ENCODE results near the gene LARP4B. TPM values are rescaled to one million over a fixed set of nuclear protein-coding genes. Genes with fewer than 3 reads are reported as not detected.

The LARP4B gene
- total and polyA plus RNA-seq, 4 donors, result 5.5 to 20.4 (median 12.1) TPM

- Histone ChIP-seq H3K27ac (ENCODE audit: low read depth in 1 of 2, low read length in 2 of 2) (no peak overlapping the region), H3K27me3 (ENCODE audit: control insufficient read depth in 4 of 4, insufficient read depth in 4 of 4, low read length in 3 of 4) (no peaks in the 10 kb centered on the region), H3K9ac (ENCODE audit: low read depth in 1 of 2, low read length in 2 of 2) (no peak overlapping the region), H3K36me3 (ENCODE audit: control insufficient read depth in 4 of 4, insufficient read depth in 3 of 4, low read depth in 1 of 4, low read length in 3 of 4) (peaks cover 2 to 13% (median 9%) of the 10 kb centered on the region in 4 donors), H3K4me1 (ENCODE audit: control insufficient read depth in 4 of 4, insufficient read depth in 4 of 4, low read length in 3 of 4) (peaks cover 13 to 39% (median 26%) of the 10 kb centered on the region in 4 donors), H3K4me3 (ENCODE audit: low read depth in 1 of 3, low read length in 3 of 3) (no peak overlapping the region), H3K9me3 (ENCODE audit: control insufficient read depth in 4 of 4, low read length in 3 of 4) (no peaks in the 10 kb centered on the region)
- TF ChIP-seq YY1 (IDR thresholded peaks at IDR 0.05) (no peak), HNF4G (IDR thresholded peaks at IDR 0.05) (no peak), HNF4A (conservative IDR thresholded peaks at IDR 0.05) (no peak), FOXA1 (IDR thresholded peaks at IDR 0.05) (no peak), GABPA (IDR thresholded peaks at IDR 0.05 in 1 of 2, conservative IDR thresholded peaks at IDR 0.05 in 1 of 2) (no peak), SP1 (IDR thresholded peaks at IDR 0.05) (no peak)
- DNase-seq (ENCODE audit: low spot score), result no peak
- 95% methylated on average over 6 of the region's 6 CpGs for WGBS
These were observed 63.7 kb downstream of the LARP4B start for GRCh38 chr10:867807-868206.

DNA sequence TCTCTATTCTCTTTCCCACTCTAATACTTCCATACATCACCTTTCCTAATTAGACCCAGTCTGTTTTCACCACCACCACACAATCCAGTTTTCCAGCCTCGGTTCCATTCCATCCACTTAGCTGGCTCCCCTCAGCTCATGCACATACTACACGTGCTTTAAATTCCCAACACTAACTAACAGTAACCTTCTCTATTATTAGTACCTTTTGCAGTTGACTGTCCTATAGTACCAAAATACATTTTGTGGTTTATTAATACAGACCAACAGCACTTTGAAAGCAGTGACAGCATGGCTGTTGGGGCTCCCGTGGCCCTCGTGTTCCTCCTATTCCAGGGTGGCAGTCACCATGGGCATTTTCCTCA lies 64.9 kb downstream of the LARP4B start:
- no peaks in the 10 kb centered on the region for H3K9me3 ChIP-seq (ENCODE audit: control insufficient read depth in 4 of 4, low read length in 3 of 4)
- no peak overlapping the region for H3K9ac ChIP-seq (ENCODE audit: low read depth in 1 of 2, low read length in 2 of 2)
- WGBS, result 98% methylated on average over 4 of the region's 4 CpGs
- H3K27ac ChIP-seq (ENCODE audit: low read depth in 1 of 2, low read length in 2 of 2), result no peak overlapping the region
- no peak overlapping the region for H3K4me3 ChIP-seq (ENCODE audit: low read depth in 1 of 3, low read length in 3 of 3)
- no peaks in the 10 kb centered on the region for H3K27me3 ChIP-seq (ENCODE audit: control insufficient read depth in 4 of 4, insufficient read depth in 4 of 4, low read length in 3 of 4)
- DNase-seq (ENCODE audit: low spot score), result no peak
- peaks cover 13 to 27% (median 19%) of the 10 kb centered on the region in 4 donors for H3K4me1 ChIP-seq (ENCODE audit: control insufficient read depth in 4 of 4, insufficient read depth in 4 of 4, low read length in 3 of 4)
- TF ChIP-seq FOXA2 (IDR thresholded peaks at IDR 0.05) (no peak), HNF4G (IDR thresholded peaks at IDR 0.05) (no peak), HNF4A (conservative IDR thresholded peaks at IDR 0.05) (no peak), NR2F2 (IDR thresholded peaks at IDR 0.05) (no peak)
- TF ChIP-seq, protein P1, sequence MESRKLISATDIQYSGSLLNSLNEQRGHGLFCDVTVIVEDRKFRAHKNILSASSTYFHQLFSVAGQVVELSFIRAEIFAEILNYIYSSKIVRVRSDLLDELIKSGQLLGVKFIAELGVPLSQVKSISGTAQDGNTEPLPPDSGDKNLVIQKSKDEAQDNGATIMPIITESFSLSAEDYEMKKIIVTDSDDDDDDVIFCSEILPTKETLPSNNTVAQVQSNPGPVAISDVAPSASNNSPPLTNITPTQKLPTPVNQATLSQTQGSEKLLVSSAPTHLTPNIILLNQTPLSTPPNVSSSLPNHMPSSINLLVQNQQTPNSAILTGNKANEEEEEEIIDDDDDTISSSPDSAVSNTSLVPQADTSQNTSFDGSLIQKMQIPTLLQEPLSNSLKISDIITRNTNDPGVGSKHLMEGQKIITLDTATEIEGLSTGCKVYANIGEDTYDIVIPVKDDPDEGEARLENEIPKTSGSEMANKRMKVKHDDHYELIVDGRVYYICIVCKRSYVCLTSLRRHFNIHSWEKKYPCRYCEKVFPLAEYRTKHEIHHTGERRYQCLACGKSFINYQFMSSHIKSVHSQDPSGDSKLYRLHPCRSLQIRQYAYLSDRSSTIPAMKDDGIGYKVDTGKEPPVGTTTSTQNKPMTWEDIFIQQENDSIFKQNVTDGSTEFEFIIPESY (IDR thresholded peaks at IDR 0.05), result no peak
- TF ChIP-seq, protein P2, sequence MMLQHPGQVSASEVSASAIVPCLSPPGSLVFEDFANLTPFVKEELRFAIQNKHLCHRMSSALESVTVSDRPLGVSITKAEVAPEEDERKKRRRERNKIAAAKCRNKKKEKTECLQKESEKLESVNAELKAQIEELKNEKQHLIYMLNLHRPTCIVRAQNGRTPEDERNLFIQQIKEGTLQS (IDR thresholded peaks at IDR 0.05), result no peak
- TF ChIP-seq, protein P3, sequence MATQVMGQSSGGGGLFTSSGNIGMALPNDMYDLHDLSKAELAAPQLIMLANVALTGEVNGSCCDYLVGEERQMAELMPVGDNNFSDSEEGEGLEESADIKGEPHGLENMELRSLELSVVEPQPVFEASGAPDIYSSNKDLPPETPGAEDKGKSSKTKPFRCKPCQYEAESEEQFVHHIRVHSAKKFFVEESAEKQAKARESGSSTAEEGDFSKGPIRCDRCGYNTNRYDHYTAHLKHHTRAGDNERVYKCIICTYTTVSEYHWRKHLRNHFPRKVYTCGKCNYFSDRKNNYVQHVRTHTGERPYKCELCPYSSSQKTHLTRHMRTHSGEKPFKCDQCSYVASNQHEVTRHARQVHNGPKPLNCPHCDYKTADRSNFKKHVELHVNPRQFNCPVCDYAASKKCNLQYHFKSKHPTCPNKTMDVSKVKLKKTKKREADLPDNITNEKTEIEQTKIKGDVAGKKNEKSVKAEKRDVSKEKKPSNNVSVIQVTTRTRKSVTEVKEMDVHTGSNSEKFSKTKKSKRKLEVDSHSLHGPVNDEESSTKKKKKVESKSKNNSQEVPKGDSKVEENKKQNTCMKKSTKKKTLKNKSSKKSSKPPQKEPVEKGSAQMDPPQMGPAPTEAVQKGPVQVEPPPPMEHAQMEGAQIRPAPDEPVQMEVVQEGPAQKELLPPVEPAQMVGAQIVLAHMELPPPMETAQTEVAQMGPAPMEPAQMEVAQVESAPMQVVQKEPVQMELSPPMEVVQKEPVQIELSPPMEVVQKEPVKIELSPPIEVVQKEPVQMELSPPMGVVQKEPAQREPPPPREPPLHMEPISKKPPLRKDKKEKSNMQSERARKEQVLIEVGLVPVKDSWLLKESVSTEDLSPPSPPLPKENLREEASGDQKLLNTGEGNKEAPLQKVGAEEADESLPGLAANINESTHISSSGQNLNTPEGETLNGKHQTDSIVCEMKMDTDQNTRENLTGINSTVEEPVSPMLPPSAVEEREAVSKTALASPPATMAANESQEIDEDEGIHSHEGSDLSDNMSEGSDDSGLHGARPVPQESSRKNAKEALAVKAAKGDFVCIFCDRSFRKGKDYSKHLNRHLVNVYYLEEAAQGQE (IDR thresholded peaks at IDR 0.05), result no peak
- H3K36me3 ChIP-seq (ENCODE audit: control insufficient read depth in 4 of 4, insufficient read depth in 3 of 4, low read depth in 1 of 4, low read length in 3 of 4), result peaks cover 2 to 21% (median 13%) of the 10 kb centered on the region in 4 donors

GRCh38 chr10:865924-866576 lies 65.5 kb downstream of the LARP4B start:
- Histone ChIP-seq H3K4me1 (ENCODE audit: control insufficient read depth in 4 of 4, insufficient read depth in 4 of 4, low read length in 3 of 4) (peaks cover 8 to 22% (median 14%) of the 10 kb centered on the region in 4 donors), H3K27me3 (ENCODE audit: control insufficient read depth in 4 of 4, insufficient read depth in 4 of 4, low read length in 3 of 4) (no peaks in the 10 kb centered on the region), H3K4me3 (ENCODE audit: low read depth in 1 of 3, low read length in 3 of 3) (no peak overlapping the region), H3K9ac (ENCODE audit: low read depth in 1 of 2, low read length in 2 of 2) (no peak overlapping the region), H3K27ac (ENCODE audit: low read depth in 1 of 2, low read length in 2 of 2) (no peak overlapping the region), H3K9me3 (ENCODE audit: control insufficient read depth in 4 of 4, low read length in 3 of 4) (no peaks in the 10 kb centered on the region), H3K36me3 (ENCODE audit: control insufficient read depth in 4 of 4, insufficient read depth in 3 of 4, low read depth in 1 of 4, low read length in 3 of 4) (peaks cover 2 to 25% (median 15%) of the 10 kb centered on the region in 4 donors)
- no peak for DNase-seq (ENCODE audit: low spot score)
- 98% methylated on average over 8 of the region's 8 CpGs for WGBS
- TF ChIP-seq RAD21 (IDR thresholded peaks at IDR 0.05) (no peak), RXRA (IDR thresholded peaks at IDR 0.05) (no peak), JUND (IDR thresholded peaks at IDR 0.05) (no peak), FOXA1 (IDR thresholded peaks at IDR 0.05) (no peak), YY1 (IDR thresholded peaks at IDR 0.05) (no peak), NR2F2 (IDR thresholded peaks at IDR 0.05) (no peak), SP1 (IDR thresholded peaks at IDR 0.05) (no peak), GABPA (IDR thresholded peaks at IDR 0.05 in 1 of 2, conservative IDR thresholded peaks at IDR 0.05 in 1 of 2) (no peak), EGR1 (IDR thresholded peaks at IDR 0.05; ENCODE audit: low read depth in 2 of 2) (no peak), HNF4G (IDR thresholded peaks at IDR 0.05) (no peak), FOXA2 (IDR thresholded peaks at IDR 0.05) (no peak), TAF1 (conservative IDR thresholded peaks at IDR 0.05) (no peak)
- TF ChIP-seq, protein P4, sequence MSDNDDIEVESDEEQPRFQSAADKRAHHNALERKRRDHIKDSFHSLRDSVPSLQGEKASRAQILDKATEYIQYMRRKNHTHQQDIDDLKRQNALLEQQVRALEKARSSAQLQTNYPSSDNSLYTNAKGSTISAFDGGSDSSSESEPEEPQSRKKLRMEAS (IDR thresholded peaks at IDR 0.05), result no peak
- TF ChIP-seq, protein P3 (IDR thresholded peaks at IDR 0.05), result no peak
